GM23248 (cell line): ENCODE results near the gene OPRL1. TPM values are rescaled to one million over a fixed set of nuclear protein-coding genes. Genes with fewer than 3 reads are reported as not detected.
A peak's percentile ranks its signal among the peaks of the same experiment; 100 is the strongest.

Experiments used
- DNase-seq: peaks from one replicate; pipeline ENCODE4 v3.0.0-alpha.2; 2015
- H2AFZ ChIP-seq: fragments of 200-600 bp; sonication (generic); 2 replicates; pipeline ENCODE4 v1.6.1; 2016; ENCODE audit warnings: antibody characterized with exemption
- H3F3A ChIP-seq: fragments of 200-600 bp; sonication (generic); 2 replicates; pipeline ENCODE4 v1.6.1; 2016; ENCODE audit warnings: mild to moderate bottlenecking, antibody characterized with exemption, mixed run types; ENCODE audit not compliant: insufficient read depth
- H3K27ac ChIP-seq: fragments of 200-600 bp; sonication (generic); 2 replicates; pipeline ENCODE4 v1.5.1; 2016; ENCODE audit warnings: mild to moderate bottlenecking
- H3K27me3 ChIP-seq: fragments of 200-600 bp; sonication (generic); replicated peaks from 2 replicates; pipeline ENCODE4 v1.6.1; 2016; ENCODE audit warnings: mild to moderate bottlenecking; ENCODE audit not compliant: insufficient read depth
- H3K36me3 ChIP-seq: fragments of 200-600 bp; sonication (generic); 2 replicates; pipeline ENCODE4 v1.6.1; 2016; ENCODE audit warnings: low read depth, mild to moderate bottlenecking
- H3K4me1 ChIP-seq: fragments of 200-600 bp; sonication (generic); 2 replicates; pipeline ENCODE4 v1.6.1; 2016; ENCODE audit warnings: mild to moderate bottlenecking; ENCODE audit not compliant: insufficient read depth
- H3K4me2 ChIP-seq: fragments of 200-600 bp; sonication (generic); one replicate; pipeline ENCODE4 v1.6.1; 2016; ENCODE audit warnings: mild to moderate bottlenecking; ENCODE audit not compliant: unreplicated experiment
- H3K4me3 ChIP-seq: fragments of 200-600 bp; sonication (generic); 2 replicates; pipeline ENCODE4 v1.5.1; 2016; ENCODE audit warnings: mild to moderate bottlenecking
- H3K79me2 ChIP-seq: fragments of 200-600 bp; sonication (generic); 2 replicates; pipeline ENCODE4 v1.6.1; 2016; ENCODE audit warnings: mild to moderate bottlenecking; ENCODE audit not compliant: insufficient read depth
- H3K9ac ChIP-seq: fragments of 200-600 bp; sonication (generic); 2 replicates; pipeline ENCODE4 v1.6.1; 2016; ENCODE audit warnings: mild to moderate bottlenecking
- H3K9me2 ChIP-seq: fragments of 200-600 bp; sonication (generic); 2 replicates; pipeline ENCODE4 v1.6.1; 2016; ENCODE audit warnings: mixed run types, mild to moderate bottlenecking, moderate library complexity; ENCODE audit not compliant: insufficient read depth
- H3K9me3 ChIP-seq: fragments of 200-600 bp; sonication (generic); one replicate; pipeline ENCODE4 v1.6.1; 2017; ENCODE audit warnings: low read depth
- H4K20me1 ChIP-seq: fragments of 200-600 bp; sonication (generic); 2 replicates; pipeline ENCODE4 v1.6.0; 2016; ENCODE audit not compliant: insufficient read depth
- EZH2 ChIP-seq: fragments of 200-600 bp; sonication (generic); IDR thresholded peaks from 2 replicates; pipeline ENCODE4 v1.6.1; 2018; ENCODE audit warnings: antibody characterized with exemption, mild to moderate bottlenecking; ENCODE audit not compliant: insufficient read depth, poor library complexity, severe bottlenecking
- EZH2phosphoT487 ChIP-seq: fragments of 200-600 bp; sonication (generic); IDR thresholded peaks from 2 replicates; pipeline ENCODE4 v1.6.1; 2018; ENCODE audit warnings: antibody characterized with exemption, moderate library complexity, mild to moderate bottlenecking, low read depth; ENCODE audit not compliant: insufficient read depth
- WGBS, 2 experiments: methylation state at CpG; one replicate each; pipeline ENCODE4 v1.1.6; 2015 to 2017; ENCODE audit warnings: low lambda C conversion rate in 2 of 2, low coverage in 1 of 2; ENCODE audit errors: missing lambda C conversion rate in 2 of 2; 5-methylcytosine and 5-hydroxymethylcytosine counted together
- in situ Hi-C: fragments of 300-500 bp; cut with MboI; formaldehyde crosslinking; loops from 2 replicates; pipeline ENCODE4 v1.15.0; 2020
- polyA plus RNA-seq: library from polyadenylated mRNA; unstranded; fragments of >200 nt; fragmentation: Nextera tagmentation; extraction: Ambion mirVana; gene quantifications from 2 replicates; pipeline ENCODE4 v1.2.1, GENCODE V29; 2016
- total RNA-seq: library from RNA; depleted of rRNA; stranded (reverse); fragments of >200 nt; shearing (Covaris generic); gene quantifications from 2 replicates; pipeline ENCODE4 v1.2.3, GENCODE V29; 2014

Gene OPRL1
- total and polyA plus RNA-seq, 2 experiments from 2014 or later = 0.35 to 0.86 TPM

DNA sequence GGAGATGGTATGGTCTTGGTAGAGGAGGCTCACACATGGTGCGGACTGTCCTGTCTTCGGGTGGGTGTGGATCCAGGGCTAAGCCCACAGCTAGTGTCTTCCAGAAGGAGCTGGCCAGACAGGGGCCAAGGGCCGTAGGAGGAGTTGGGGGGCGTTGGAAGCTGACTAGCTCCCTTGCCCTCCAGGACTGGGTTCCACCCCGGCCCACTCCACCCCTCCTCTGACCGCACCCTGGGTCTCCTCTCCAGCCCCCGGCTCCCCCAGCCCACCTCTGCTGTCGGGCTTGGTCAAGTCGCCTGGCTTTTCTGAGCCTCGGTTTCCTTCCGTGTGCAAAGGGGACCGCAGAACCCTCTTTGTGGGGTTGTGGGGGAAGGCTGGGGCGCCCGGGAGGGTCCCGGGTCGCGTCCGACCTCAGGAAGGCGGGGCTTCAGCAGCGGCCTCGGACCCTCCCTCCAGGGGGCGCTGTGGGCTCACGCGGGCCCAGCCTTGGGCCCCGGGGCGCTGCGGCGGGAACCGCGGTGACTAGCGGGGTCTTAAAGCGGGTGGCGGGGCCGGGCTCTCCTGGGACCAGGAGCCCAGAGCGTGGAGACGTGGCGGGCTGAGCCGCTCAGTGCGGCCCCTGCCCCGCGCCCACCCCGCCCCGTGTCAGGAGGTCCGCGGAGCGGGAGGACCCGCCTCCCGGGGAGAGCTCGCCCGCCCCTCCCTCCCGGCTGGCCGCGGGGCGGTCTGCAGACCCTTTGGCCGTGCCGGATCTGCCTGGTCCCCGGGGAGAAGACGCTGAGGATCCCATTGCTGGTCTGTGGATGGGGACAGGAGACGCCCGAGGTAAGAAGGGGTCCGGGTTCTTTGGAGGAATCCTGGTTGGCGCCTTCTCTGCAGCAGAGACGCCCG is 22.1 kb downstream of the OPRL1 start:
- in situ Hi-C loops = no loop called here
- H3K4me1 ChIP-seq = no peaks in the 10 kb centered on the region
- WGBS, 2 experiments = 7 to 26% methylated on average over 8 to 37 of the region's 64 CpGs
- no peaks in the 10 kb centered on the region for H3K9me3 ChIP-seq
- H4K20me1 ChIP-seq = no peaks in the 10 kb centered on the region
- H3K27me3 ChIP-seq = peaks cover 35% of the 10 kb centered on the region
- H3K4me2 ChIP-seq = no peak overlapping the region
- H3K9me2 ChIP-seq = no peaks in the 10 kb centered on the region
- H3K27ac ChIP-seq = no peak overlapping the region
- H3K36me3 ChIP-seq = no peaks in the 10 kb centered on the region
- peak; percentile 39 for DNase-seq
- no peak overlapping the region for H3K9ac ChIP-seq
- no peak overlapping the region for H2AFZ ChIP-seq
- no peak overlapping the region for H3K4me3 ChIP-seq
- no peaks in the 10 kb centered on the region for H3K79me2 ChIP-seq
- peak; percentile 55 for TF ChIP-seq EZH2
- TF ChIP-seq EZH2phosphoT487 = no peak
- H3F3A ChIP-seq = no peaks in the 10 kb centered on the region

GRCh38 chr20:64102647-64103354 is 22.9 kb downstream of the OPRL1 start:
- no peak overlapping the region for H3K4me2 ChIP-seq
- WGBS, 2 experiments = 19 to 24% methylated on average over 22 to 30 of the region's 30 CpGs

DNA sequence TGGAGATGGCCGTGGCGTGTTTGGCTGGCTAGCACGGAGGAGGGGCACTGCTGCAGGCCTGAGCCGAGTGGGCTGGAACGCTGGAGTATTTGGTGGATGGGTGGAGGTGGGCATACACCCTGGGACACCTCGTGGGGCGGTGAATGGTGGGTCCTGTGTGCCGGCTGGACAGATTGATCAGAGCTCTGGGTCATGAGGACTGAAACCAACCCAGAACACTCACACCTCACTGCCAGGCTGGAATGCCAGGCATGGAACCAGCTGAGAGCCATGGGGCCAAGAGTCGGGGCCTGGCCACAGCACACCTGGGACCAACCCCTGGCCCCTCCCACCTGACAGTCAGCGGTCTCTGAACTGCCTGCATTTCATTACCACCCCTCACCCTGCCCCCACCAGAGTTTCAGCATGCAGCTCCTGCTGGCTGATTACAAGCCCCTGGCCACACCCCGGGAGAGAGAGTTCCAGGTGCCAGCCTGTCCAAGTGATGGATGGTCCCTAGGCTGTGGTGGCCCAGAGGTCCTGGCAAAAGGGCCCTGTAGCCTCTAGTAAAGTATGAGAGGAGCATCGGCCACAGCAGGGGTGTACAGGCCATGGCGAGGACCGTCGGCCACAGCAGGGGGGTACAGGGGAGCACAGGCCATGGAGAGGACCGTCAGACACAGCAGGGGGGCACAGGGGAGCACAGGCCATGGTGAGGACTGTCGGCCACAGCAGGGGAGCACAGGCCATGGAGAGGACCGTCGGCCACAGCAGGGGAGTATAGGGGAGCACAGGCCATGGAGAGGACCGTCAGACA is 24.2 kb downstream of the OPRL1 start:
- no peak overlapping the region for H2AFZ ChIP-seq
- H4K20me1 ChIP-seq = no peaks in the 10 kb centered on the region
- WGBS, 2 experiments = 35 to 40% methylated on average over 15 to 20 of the region's 20 CpGs
- H3K4me3 ChIP-seq = no peak overlapping the region
- no peak overlapping the region for H3K27ac ChIP-seq
- no peaks in the 10 kb centered on the region for H3K4me1 ChIP-seq
- no peaks in the 10 kb centered on the region for H3K9me2 ChIP-seq
- H3F3A ChIP-seq = no peaks in the 10 kb centered on the region
- H3K9ac ChIP-seq = no peak overlapping the region
- no peaks in the 10 kb centered on the region for H3K9me3 ChIP-seq
- no peak for DNase-seq
- TF ChIP-seq EZH2phosphoT487 (no peak), EZH2 (no peak)
- H3K36me3 ChIP-seq = no peaks in the 10 kb centered on the region
- in situ Hi-C loops = no loop called here
- no peaks in the 10 kb centered on the region for H3K79me2 ChIP-seq
- no peak overlapping the region for H3K4me2 ChIP-seq
- peaks cover 35% of the 10 kb centered on the region for H3K27me3 ChIP-seq

More at GRCh38 chr20:64102647-64103354, 22.9 kb downstream of the OPRL1 start:
- Histone ChIP-seq H4K20me1 (no peaks in the 10 kb centered on the region), H3K4me1 (no peaks in the 10 kb centered on the region), H3K27ac (no peak overlapping the region), H3K4me3 (no peak overlapping the region), H3K27me3 (peaks cover 35% of the 10 kb centered on the region), H3F3A (no peaks in the 10 kb centered on the region), H2AFZ (no peak overlapping the region), H3K9me3 (no peaks in the 10 kb centered on the region), H3K9me2 (no peaks in the 10 kb centered on the region), H3K9ac (no peak overlapping the region), H3K79me2 (no peaks in the 10 kb centered on the region), H3K36me3 (no peaks in the 10 kb centered on the region)
- no peak for DNase-seq
- peak; percentile 42 for TF ChIP-seq EZH2
- TF ChIP-seq EZH2phosphoT487 = no peak
- in situ Hi-C loops = no loop called here
